Activated naive CD8-positive, alpha-beta T cell treated with anti-CD3 and anti-CD28 coated beads, Interleukin-2, amount 50 U/mL, for 24 hours (primary cell): ENCODE data around the gene GNAI2.
"Not testable (repeated sequence)": the region's sequence is repeated elsewhere in the genome, so short reads cannot be mapped to it uniquely, and the experiment has no call there.

Source experiments
- ATAC-seq: fragments of 150-1000 bp; cut with Tn5 transposase; one replicate; pipeline ENCODE4 v1.10.0; 2021
- DNase-seq: peaks from one replicate; pipeline ENCODE4 v3.0.0; 2021
- H3K27ac Mint-ChIP-seq: one replicate; pipeline ENCODE4 v1.8.0; 2021; ENCODE audit warnings: mild to moderate bottlenecking, mixed read lengths
- H3K27me3 Mint-ChIP-seq: one replicate; pipeline ENCODE4 v1.8.0; 2021; ENCODE audit warnings: mixed read lengths
- H3K36me3 Mint-ChIP-seq: one replicate; pipeline ENCODE4 v1.8.0; 2021; ENCODE audit warnings: low read depth, mixed read lengths
- H3K4me1 Mint-ChIP-seq: one replicate; pipeline ENCODE4 v1.8.0; 2021; ENCODE audit warnings: mixed read lengths
- H3K4me3 Mint-ChIP-seq: one replicate; pipeline ENCODE4 v1.8.0; 2021; ENCODE audit warnings: mild to moderate bottlenecking, moderate library complexity, mixed read lengths
- H3K9me3 Mint-ChIP-seq: one replicate; pipeline ENCODE4 v1.8.0; 2021; ENCODE audit warnings: mixed read lengths

GNAI2 gene

GRCh38 chr3:50256978-50257890, 21.2 kb downstream of the GNAI2 start:
- no peak overlapping the region for H3K27ac Mint-ChIP-seq
- DNase-seq (peak; percentile 65), ATAC-seq (no peak)
- H3K4me1 Mint-ChIP-seq, result peaks cover 6% of the 10 kb centered on the region
- no peak overlapping the region for H3K4me3 Mint-ChIP-seq
- H3K9me3 Mint-ChIP-seq, result no peaks in the 10 kb centered on the region
- H3K36me3 Mint-ChIP-seq, result peaks cover 12% of the 10 kb centered on the region
- no peaks in the 10 kb centered on the region for H3K27me3 Mint-ChIP-seq

- no peaks in the 10 kb centered on the region for H3K9me3 Mint-ChIP-seq
- ATAC-seq, result no peak
- H3K27ac Mint-ChIP-seq, result no peak overlapping the region
- no peak for DNase-seq
- no peak overlapping the region for H3K4me3 Mint-ChIP-seq
- H3K4me1 Mint-ChIP-seq, result peaks cover 6% of the 10 kb centered on the region
- H3K36me3 Mint-ChIP-seq, result peaks cover 12% of the 10 kb centered on the region
- H3K27me3 Mint-ChIP-seq, result no peaks in the 10 kb centered on the region
Measured at GRCh38 chr3:50258029-50258680, 22.2 kb downstream of the GNAI2 start.

- Mint-ChIP-seq H3K27me3 (no peaks in the 10 kb centered on the region), H3K4me3 (no peak overlapping the region), H3K9me3 (no peaks in the 10 kb centered on the region), H3K36me3 (peaks cover 12% of the 10 kb centered on the region), H3K27ac (no peak overlapping the region), H3K4me1 (peaks cover 4% of the 10 kb centered on the region)
- no peak for ATAC-seq
- DNase-seq, result no peak
Measured at GRCh38 chr3:50258979-50259378, 23.0 kb downstream of the GNAI2 start.

- peaks cover 4% of the 10 kb centered on the region for H3K4me1 Mint-ChIP-seq
- peak overlapping the region; percentile 56 for H3K27ac Mint-ChIP-seq
- no peak for ATAC-seq
- H3K4me3 Mint-ChIP-seq, result peak overlapping the region; percentile 65
- H3K9me3 Mint-ChIP-seq, result no peaks in the 10 kb centered on the region
- H3K36me3 Mint-ChIP-seq, result peaks cover 12% of the 10 kb centered on the region
- no peak for DNase-seq
- no peaks in the 10 kb centered on the region for H3K27me3 Mint-ChIP-seq
Measured at GRCh38 chr3:50259432-50260026, 23.5 kb downstream of the GNAI2 start.

GRCh38 chr3:50260027-50260941, 24.3 kb downstream of the GNAI2 start:
- Mint-ChIP-seq H3K27ac (peak overlapping the region; percentile 56), H3K9me3 (no peaks in the 10 kb centered on the region), H3K36me3 (peaks cover 12% of the 10 kb centered on the region), H3K4me1 (peaks cover 4% of the 10 kb centered on the region), H3K4me3 (peak overlapping the region; percentile 65), H3K27me3 (no peaks in the 10 kb centered on the region)
- DNase-seq (peak; percentile 88), ATAC-seq (peak; percentile 94)

GRCh38 chr3:50260942-50261441, 25.0 kb downstream of the GNAI2 start:
- peaks cover 4% of the 10 kb centered on the region for H3K27me3 Mint-ChIP-seq
- H3K27ac Mint-ChIP-seq, result no peak overlapping the region
- peaks cover 4% of the 10 kb centered on the region for H3K4me1 Mint-ChIP-seq
- H3K4me3 Mint-ChIP-seq, result peak overlapping the region; percentile 65
- H3K9me3 Mint-ChIP-seq, result no peaks in the 10 kb centered on the region
- DNase-seq, result no peak
- H3K36me3 Mint-ChIP-seq, result peaks cover 12% of the 10 kb centered on the region
- no peak for ATAC-seq

- Mint-ChIP-seq H3K4me3 (no peak overlapping the region), H3K36me3 (peaks cover 10% of the 10 kb centered on the region), H3K27ac (no peak overlapping the region), H3K27me3 (peaks cover 4% of the 10 kb centered on the region), H3K4me1 (peaks cover 4% of the 10 kb centered on the region), H3K9me3 (no peaks in the 10 kb centered on the region)
- DNase-seq (no peak), ATAC-seq (no peak)
Measured at GRCh38 chr3:50261505-50261904, 25.5 kb downstream of the GNAI2 start.

GRCh38 chr3:50262200-50262599, 26.2 kb downstream of the GNAI2 start:
- H3K27me3 Mint-ChIP-seq, result peaks cover 11% of the 10 kb centered on the region
- not testable (repeated sequence) for H3K9me3 Mint-ChIP-seq, ATAC-seq, H3K36me3 Mint-ChIP-seq, H3K4me1 Mint-ChIP-seq, DNase-seq, H3K4me3 Mint-ChIP-seq, H3K27ac Mint-ChIP-seq

- ATAC-seq, result no peak
Measured at GRCh38 chr3:50262778-50263177, 26.8 kb downstream of the GNAI2 start.

GRCh38 chr3:50263478-50264382, 27.7 kb downstream of the GNAI2 start:
- Mint-ChIP-seq H3K9me3 (no peaks in the 10 kb centered on the region), H3K27me3 (peaks cover 20% of the 10 kb centered on the region), H3K4me1 (peaks cover 4% of the 10 kb centered on the region), H3K36me3 (no peaks in the 10 kb centered on the region), H3K4me3 (no peak overlapping the region), H3K27ac (no peak overlapping the region)
- DNase-seq, result no peak
- no peak for ATAC-seq

More at GRCh38 chr3:50262778-50263177, 26.8 kb downstream of the GNAI2 start:
- Mint-ChIP-seq H3K27ac (no peak overlapping the region), H3K9me3 (no peaks in the 10 kb centered on the region), H3K4me3 (no peak overlapping the region), H3K27me3 (peaks cover 12% of the 10 kb centered on the region), H3K36me3 (no peaks in the 10 kb centered on the region), H3K4me1 (peaks cover 4% of the 10 kb centered on the region)
- no peak for DNase-seq

- no peak for ATAC-seq
- no peak overlapping the region for H3K27ac Mint-ChIP-seq
Measured at GRCh38 chr3:50264383-50264963, 28.5 kb downstream of the GNAI2 start.

GRCh38 chr3:50264964-50265485, 29.0 kb downstream of the GNAI2 start:
- no peaks in the 10 kb centered on the region for H3K9me3 Mint-ChIP-seq
- H3K27me3 Mint-ChIP-seq, result peaks cover 24% of the 10 kb centered on the region
- no peaks in the 10 kb centered on the region for H3K36me3 Mint-ChIP-seq
- no peak overlapping the region for H3K27ac Mint-ChIP-seq
- no peaks in the 10 kb centered on the region for H3K4me1 Mint-ChIP-seq
- no peak overlapping the region for H3K4me3 Mint-ChIP-seq
- ATAC-seq (no peak), DNase-seq (no peak)

More at GRCh38 chr3:50264383-50264963, 28.5 kb downstream of the GNAI2 start:
- Mint-ChIP-seq H3K9me3 (no peaks in the 10 kb centered on the region), H3K4me1 (peaks cover 4% of the 10 kb centered on the region), H3K4me3 (no peak overlapping the region), H3K27me3 (peaks cover 24% of the 10 kb centered on the region), H3K36me3 (no peaks in the 10 kb centered on the region)
- no peak for DNase-seq

GRCh38 chr3:50265571-50265970, 29.6 kb downstream of the GNAI2 start:
- H3K27ac Mint-ChIP-seq, result no peak overlapping the region
- DNase-seq (no peak), ATAC-seq (no peak)
- peaks cover 24% of the 10 kb centered on the region for H3K27me3 Mint-ChIP-seq
- H3K4me1 Mint-ChIP-seq, result no peaks in the 10 kb centered on the region
- no peak overlapping the region for H3K4me3 Mint-ChIP-seq
- no peaks in the 10 kb centered on the region for H3K36me3 Mint-ChIP-seq
- H3K9me3 Mint-ChIP-seq, result no peaks in the 10 kb centered on the region
